GM08714 (cell line): ENCODE results near the gene ITGA3.

Experiments used
- H3K4me3 ChIP-seq: fragments of 200-500 bp; sonication (Bioruptor generic); 2 replicates; pipeline ENCODE4 v1.5.1; 2014; ENCODE audit warnings: mild to moderate bottlenecking, low read length, inconsistent platforms
- ZNF274 ChIP-seq: IDR thresholded peaks from 2 replicates; pipeline ENCODE4 v1.6.1; 2012; ENCODE audit warnings: mild to moderate bottlenecking, low read depth, low read length

Gene ITGA3

DNA sequence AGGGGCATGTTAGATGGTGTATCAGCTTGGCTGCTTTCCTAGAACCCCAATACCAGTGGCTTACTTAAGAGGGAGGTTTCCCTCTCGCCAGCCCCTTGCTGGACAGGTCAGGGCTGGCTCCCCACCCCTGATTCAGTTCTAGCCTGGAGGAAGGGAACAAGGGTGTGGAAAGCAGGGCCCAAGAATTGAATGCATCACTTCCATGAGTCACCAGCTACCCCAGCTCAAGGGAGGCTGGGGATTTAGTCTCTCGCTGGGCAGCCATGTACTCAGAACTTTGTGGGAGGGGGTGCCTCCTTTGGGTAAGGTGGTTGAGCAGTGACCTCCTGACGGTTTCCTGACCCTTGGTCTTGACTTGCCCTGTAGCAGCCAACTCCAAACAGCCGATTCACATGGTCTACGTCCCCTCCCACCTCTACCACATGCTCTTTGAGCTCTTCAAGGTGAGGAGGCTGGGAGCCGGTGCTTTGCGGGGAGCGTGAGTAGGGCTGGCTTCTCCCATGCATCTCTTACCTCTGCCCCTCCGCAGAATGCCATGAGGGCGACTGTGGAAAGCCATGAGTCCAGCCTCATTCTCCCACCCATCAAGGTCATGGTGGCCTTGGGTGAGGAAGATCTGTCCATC lies 52.0 kb downstream of the ITGA3 start:
- TF ChIP-seq ZNF274, result no peak
- no peak overlapping the region for H3K4me3 ChIP-seq

DNA sequence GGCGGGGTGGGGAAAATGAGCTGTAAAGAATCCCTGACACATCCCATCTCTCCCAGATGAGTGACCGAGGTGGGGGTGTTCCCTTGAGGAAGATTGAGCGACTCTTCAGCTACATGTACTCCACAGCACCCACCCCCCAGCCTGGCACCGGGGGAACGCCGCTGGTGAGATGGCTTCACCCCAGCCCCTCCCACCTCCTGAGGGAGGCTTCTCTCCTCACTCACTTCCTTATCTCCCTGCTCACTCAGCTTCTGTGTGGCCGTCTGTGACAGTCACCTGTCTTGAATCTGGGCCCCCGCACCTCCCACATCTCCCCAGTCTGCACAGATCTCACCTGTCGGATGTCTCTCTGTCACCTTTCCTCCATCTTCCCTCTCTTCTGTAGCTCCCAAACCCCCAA lies 52.6 kb downstream of the ITGA3 start:
- H3K4me3 ChIP-seq, result no peak overlapping the region
- TF ChIP-seq ZNF274, result no peak

GRCh38 chr17:50109207-50109606 lies 53.3 kb downstream of the ITGA3 start:
- TF ChIP-seq ZNF274, result no peak
- no peak overlapping the region for H3K4me3 ChIP-seq

DNA sequence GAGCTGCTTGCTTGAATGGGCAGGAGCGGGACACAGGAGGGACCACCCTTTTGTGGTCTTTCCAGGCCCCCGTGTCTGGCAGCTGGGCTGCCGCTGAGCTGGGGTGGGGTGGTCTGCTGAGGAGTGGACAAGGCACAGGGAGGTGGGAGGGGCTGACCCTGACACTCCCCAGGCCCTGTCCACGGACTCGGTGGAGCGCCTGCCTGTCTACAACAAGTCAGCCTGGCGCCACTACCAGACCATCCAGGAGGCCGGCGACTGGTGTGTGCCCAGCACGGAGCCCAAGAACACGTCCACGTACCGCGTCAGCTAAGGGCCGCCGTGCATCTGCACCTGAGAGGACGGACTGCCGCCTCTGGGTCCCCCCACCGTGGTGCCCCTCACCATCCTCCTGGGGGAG lies 53.9 kb downstream of the ITGA3 start:
- H3K4me3 ChIP-seq, result no peak overlapping the region
- no peak for TF ChIP-seq ZNF274

DNA sequence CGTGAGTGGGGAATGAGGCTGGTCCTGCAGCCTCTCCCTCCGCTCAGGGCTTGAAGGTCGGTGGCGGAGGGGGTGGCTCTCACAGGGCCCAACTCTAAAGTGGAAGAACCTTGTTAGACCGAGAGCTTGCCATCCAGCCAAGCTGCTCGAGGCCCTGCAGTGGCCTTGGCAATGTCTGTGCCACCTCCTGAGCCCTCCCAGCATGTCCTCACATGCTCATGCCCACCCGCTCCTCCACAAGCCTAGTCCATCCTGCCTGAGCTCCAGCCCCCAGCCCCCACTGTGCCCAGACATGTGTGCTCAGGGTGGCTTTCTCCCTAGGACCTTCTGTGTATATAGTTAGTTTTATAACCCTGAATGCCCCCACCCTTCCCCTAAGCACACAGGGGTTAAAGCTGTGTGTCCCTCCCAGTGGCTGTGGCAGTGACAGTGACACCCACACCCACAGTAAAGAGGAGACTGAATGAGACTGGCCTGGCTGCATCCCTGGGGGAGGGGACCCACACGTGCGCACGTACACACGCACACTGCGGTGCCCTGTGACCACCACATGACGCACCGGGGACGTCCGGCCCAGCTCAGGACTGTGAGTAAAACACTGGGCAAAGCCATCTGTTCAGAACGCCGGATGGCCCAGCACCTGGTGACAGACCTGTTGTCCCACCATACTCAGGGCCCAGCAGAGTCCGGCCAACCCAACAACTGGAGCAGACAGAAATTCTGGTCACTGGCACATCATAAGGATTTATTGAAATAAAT lies 54.9 kb downstream of the ITGA3 start:
- H3K4me3 ChIP-seq, result no peak overlapping the region
- TF ChIP-seq ZNF274, result no peak

DNA sequence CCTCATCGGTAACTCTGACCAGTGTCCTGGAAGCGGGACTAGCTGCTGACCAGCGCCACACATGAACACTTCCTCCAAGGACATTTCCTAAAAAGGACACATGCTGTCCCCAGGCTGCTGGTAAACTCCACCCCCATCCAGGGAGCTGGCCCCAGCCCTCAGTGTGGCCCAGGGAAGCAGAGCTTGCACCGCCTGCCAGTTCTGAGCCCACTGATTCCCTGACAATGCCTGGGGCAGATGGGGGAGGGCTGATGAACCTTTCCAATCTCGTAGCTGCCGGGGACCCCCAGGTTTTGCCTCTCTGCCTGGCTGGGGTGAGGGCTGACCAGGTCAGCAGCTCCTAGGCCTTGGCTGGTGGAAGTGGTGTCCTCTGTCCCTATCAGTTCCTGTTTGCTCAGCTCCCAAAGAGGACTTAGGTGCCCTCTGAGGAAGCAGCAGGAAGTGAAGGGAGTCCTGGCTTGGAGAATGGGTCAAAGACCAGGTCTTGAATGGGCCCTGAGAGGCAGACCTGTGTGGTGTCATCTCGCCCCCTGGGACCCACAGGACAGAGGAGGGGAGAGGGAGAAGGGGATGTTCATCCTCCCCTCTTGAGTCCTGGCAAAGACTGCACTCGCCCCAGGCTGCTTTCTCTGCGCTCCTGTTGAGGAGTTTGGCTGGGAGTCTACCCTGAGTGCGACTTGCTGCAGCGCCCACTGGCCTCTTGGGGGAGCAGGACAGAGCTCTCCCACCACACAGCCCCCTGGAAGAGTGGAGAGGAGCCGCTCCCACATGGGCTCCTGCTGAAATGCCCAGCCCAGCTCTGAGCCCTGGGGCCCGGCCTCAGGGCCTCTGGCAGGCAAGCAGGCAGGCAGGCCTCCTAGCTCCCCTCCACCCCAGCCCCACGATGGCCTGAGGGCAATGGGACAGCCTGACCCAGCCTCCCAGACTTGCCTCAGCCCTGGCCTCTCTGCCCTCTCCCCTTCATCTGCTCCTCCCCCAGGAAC lies 56.1 kb downstream of the ITGA3 start:
- no peak overlapping the region for H3K4me3 ChIP-seq
- TF ChIP-seq ZNF274, result no peak

DNA sequence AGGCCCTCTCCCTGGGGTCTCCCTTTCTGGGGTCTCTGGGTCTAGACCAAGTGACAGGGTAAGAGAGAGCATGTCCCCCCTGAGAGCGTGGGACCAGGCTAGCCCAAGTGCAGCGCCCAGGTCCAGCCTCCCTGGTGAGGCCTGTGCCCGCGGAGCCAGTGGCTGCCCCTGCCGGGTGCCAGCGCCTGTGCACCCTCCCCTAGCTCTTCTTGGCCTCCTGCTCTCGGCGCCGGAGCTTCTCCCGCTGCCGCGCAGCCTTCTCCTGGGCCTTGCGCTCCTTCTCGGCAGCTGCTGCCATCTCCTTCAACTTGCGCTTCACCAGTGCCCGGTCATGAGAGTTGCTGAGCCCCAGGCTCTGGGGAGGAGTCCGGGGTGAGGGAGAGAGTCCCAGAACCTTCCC lies 56.8 kb downstream of the ITGA3 start:
- H3K4me3 ChIP-seq, result no peak overlapping the region
- TF ChIP-seq ZNF274, result no peak

GRCh38 chr17:50113624-50114320 lies 57.9 kb downstream of the ITGA3 start:
- H3K4me3 ChIP-seq, result no peak overlapping the region
- no peak for TF ChIP-seq ZNF274

DNA sequence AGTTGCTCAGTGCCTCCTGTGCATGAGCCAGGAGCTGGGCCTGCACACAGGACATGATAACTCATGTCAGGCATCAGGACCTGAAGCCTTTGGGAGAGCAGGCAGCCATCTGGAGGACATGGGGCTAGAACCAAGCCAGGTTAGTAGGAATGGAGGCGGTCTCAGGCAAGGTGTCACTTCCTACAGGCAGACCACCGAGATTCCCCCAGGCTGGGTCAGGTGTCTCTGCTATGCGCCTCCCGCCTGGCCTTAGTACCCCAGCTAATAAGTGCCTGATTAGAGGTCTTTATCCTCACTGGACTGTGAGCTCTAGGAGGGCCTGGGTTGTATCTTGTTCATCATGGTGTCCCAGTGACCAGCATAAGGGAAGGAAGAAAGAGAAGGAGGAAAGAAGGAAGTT lies 58.5 kb downstream of the ITGA3 start:
- TF ChIP-seq ZNF274, result no peak
- no peak overlapping the region for H3K4me3 ChIP-seq

GRCh38 chr17:50114849-50115357 lies 59.0 kb downstream of the ITGA3 start:
- H3K4me3 ChIP-seq, result no peak overlapping the region
- no peak for TF ChIP-seq ZNF274

GRCh38 chr17:50115756-50116155 lies 59.8 kb downstream of the ITGA3 start:
- TF ChIP-seq ZNF274, result no peak
- no peak overlapping the region for H3K4me3 ChIP-seq

GRCh38 chr17:50117202-50118051 lies 61.5 kb downstream of the ITGA3 start:
- TF ChIP-seq ZNF274, result no peak
- H3K4me3 ChIP-seq, result no peak overlapping the region

GRCh38 chr17:50118076-50118827 lies 62.3 kb downstream of the ITGA3 start:
- no peak overlapping the region for H3K4me3 ChIP-seq
- TF ChIP-seq ZNF274, result no peak
